ENCODE measurements around the gene NHLRC4.

DNA sequence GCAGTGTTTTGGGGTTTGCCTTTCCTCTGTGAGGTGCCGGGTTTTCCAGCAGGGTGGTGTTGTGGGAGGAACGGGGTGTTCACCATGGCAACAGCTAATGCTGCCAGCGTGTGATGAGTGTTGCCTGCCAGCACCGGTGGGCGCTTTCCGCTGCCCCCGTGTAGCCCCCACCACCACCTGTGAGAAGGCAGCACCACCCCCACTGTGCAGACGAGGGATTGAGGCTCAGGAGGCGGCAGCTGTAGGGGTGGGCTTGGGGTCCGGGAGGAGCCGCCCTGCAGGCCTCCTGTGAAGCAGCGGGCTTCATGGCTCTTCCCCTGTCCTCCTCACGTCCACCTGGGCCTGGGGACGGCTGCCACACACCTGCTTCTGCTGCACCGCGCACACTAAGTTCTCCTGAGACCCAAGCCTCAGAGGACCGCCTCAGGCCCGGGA, 28.3 kb downstream of the NHLRC4 start:
- TF ChIP-seq CTCF (IDR thresholded peaks at IDR 0.05) (no peak), POLR2A (IDR thresholded peaks at IDR 0.05) (no peak)

All from body of pancreas (tissue), 4 donors.